HCT116 (cell line): ENCODE data around the gene BRD9.

Experiments
- ATF3 ChIP-seq: IDR thresholded peaks from 2 replicates; pipeline ENCODE4 v1.6.1; 2012
- CEBPB ChIP-seq: IDR thresholded peaks from 2 replicates; pipeline ENCODE4 v1.6.1; 2012; ENCODE audit warnings: low read depth
- CTCF ChIP-seq, 3 experiments: fragments of 200-600 bp in 1 of 3; sonication (generic) in 1 of 3; IDR thresholded peaks in 2 of 3; conservative IDR thresholded peaks in 1 of 3; 2 replicates each; pipeline ENCODE4 v1.5.1; 2012 to 2017; ENCODE audit warnings: low read depth in 2 of 3, low read length in 2 of 3, antibody characterized with exemption in 1 of 3, borderline replicate concordance in 1 of 3, control low read depth in 1 of 3, mild to moderate bottlenecking in 1 of 3, mixed read lengths in 1 of 3, mixed run types in 1 of 3, moderate library complexity in 1 of 3; ENCODE audit not compliant: insufficient read depth in 1 of 3
- EZH2 ChIP-seq: fragments of 200-600 bp; sonication (generic); IDR thresholded peaks from 2 replicates; pipeline ENCODE4 v1.6.1; 2017; ENCODE audit warnings: antibody characterized with exemption, mixed run types
- FOSL1 ChIP-seq: IDR thresholded peaks from 2 replicates; pipeline ENCODE4 v1.6.1; 2012; ENCODE audit warnings: low read depth
- POLR2AphosphoS5 ChIP-seq: IDR thresholded peaks from 2 replicates; pipeline ENCODE4 v1.6.1; 2011; ENCODE audit warnings: mild to moderate bottlenecking, low read depth, low read length, moderate library complexity
- RAD21 ChIP-seq: IDR thresholded peaks from 2 replicates; pipeline ENCODE4 v1.6.1; 2012; ENCODE audit warnings: low read depth, mild to moderate bottlenecking
- TCF7L2 ChIP-seq: IDR thresholded peaks from 2 replicates; pipeline ENCODE4 v1.7.0; 2011; ENCODE audit warnings: borderline replicate concordance, inconsistent platforms; ENCODE audit not compliant: insufficient read depth, insufficient read length; ENCODE audit errors: extremely low read depth
- ZFX ChIP-seq: fragments of 450-650 bp; IDR thresholded peaks from 2 replicates; pipeline ENCODE4 v1.6.1; 2017
- ZNF274 ChIP-seq: fragments of 200-500 bp; sonication (Bioruptor generic); IDR thresholded peaks from 2 replicates; pipeline ENCODE4 v1.6.1; 2014; ENCODE audit warnings: mild to moderate bottlenecking, low read depth, low read length, inconsistent platforms

- TF ChIP-seq RAD21 (no peak), ZFX (no peak), CTCF (IDR thresholded peaks at IDR 0.05 in 2 of 3, conservative IDR thresholded peaks at IDR 0.05 in 1 of 3; ENCODE audit: borderline replicate concordance in 1 of 3, insufficient read depth in 1 of 3, low read depth in 2 of 3, low read length in 2 of 3) (no peak), POLR2AphosphoS5 (no peak), CEBPB (no peak), ZNF274 (no peak), ATF3 (no peak), EZH2 (no peak), FOSL1 (no peak), TCF7L2 (no peak)
Observed at GRCh38 chr5:888638-889035, 4.0 kb downstream of the BRD9 start.
